Caco-2 (cell line): ENCODE data around the gene KCNC2. TPM values are rescaled to one million over a fixed set of nuclear protein-coding genes. Genes with fewer than 3 reads are reported as not detected.

ENCODE experiments used
- BruUV-seq: library from RNA; stranded (reverse); fragments of 400-500 nt; replicated peaks from 2 replicates; lab custom pipeline; 2021; lab: Mats Ljungman, UMichigan
- CTCF ChIA-PET: fragments of 300-600 bp; sonication (Branson Sonifier 250); formaldehyde crosslinking; loops from one replicate; lab custom pipeline; 2022; ENCODE audit warnings: antibody characterized with exemption; lab: Charles Lee
- POLR2A ChIA-PET: fragments of 300-600 bp; sonication (Branson Sonifier 250); formaldehyde crosslinking; loops from one replicate; lab custom pipeline; 2022; ENCODE audit warnings: antibody characterized with exemption; lab: Charles Lee
- DNase-seq, 2 experiments: peaks; one replicate each; pipeline versions ENCODE4 v3.0.0 to v3.0.0-alpha.2; 2020 to 2022
- H3K27me3 ChIP-seq: replicated peaks from 2 replicates; pipeline ENCODE4 v1.6.0; 2011; ENCODE audit warnings: low read length; ENCODE audit not compliant: control insufficient read depth, insufficient read depth
- H3K36me3 ChIP-seq: 2 replicates; pipeline ENCODE4 v1.5.1; 2011; ENCODE audit warnings: low read length; ENCODE audit not compliant: control insufficient read depth, insufficient read depth
- H3K4me1 ChIP-seq: fragments of 250-450 bp; sonication (Bioruptor Pico); 2 replicates; pipeline ENCODE4 v1.5.1; 2020; ENCODE audit warnings: mild to moderate bottlenecking
- H3K4me3 ChIP-seq: 2 replicates; pipeline ENCODE4 v1.5.1; 2011; ENCODE audit warnings: low read depth, mild to moderate bottlenecking, control low read depth, low read length
- H3K9me3 ChIP-seq: fragments of 250-450 bp; sonication (Bioruptor Pico); 2 replicates; pipeline ENCODE4 v1.5.1; 2020; ENCODE audit warnings: mild to moderate bottlenecking, moderate library complexity
- H3K27ac Mint-ChIP-seq: one replicate; pipeline ENCODE4 v1.8.0; 2022; ENCODE audit warnings: mixed read lengths; ENCODE audit not compliant: unreplicated experiment
- H3K27me3 Mint-ChIP-seq: one replicate; pipeline ENCODE4 v1.8.0; 2022; ENCODE audit warnings: mixed read lengths; ENCODE audit not compliant: insufficient read depth, unreplicated experiment
- H3K36me3 Mint-ChIP-seq: one replicate; pipeline ENCODE4 v1.8.0; 2022; ENCODE audit warnings: mild to moderate bottlenecking, mixed read lengths; ENCODE audit not compliant: insufficient read depth, unreplicated experiment
- H3K4me1 Mint-ChIP-seq: one replicate; pipeline ENCODE4 v1.8.0; 2022; ENCODE audit warnings: low read depth, mixed read lengths; ENCODE audit not compliant: unreplicated experiment
- H3K4me3 Mint-ChIP-seq: one replicate; pipeline ENCODE4 v1.8.0; 2022; ENCODE audit warnings: mild to moderate bottlenecking, moderate library complexity, mixed read lengths; ENCODE audit not compliant: unreplicated experiment
- H3K9me3 Mint-ChIP-seq: one replicate; pipeline ENCODE4 v1.8.0; 2022; ENCODE audit warnings: mixed read lengths; ENCODE audit not compliant: unreplicated experiment
- intact Hi-C: fragments of 100-400 bp; cut with micrococcal nuclease; formaldehyde crosslinking; loops from one replicate; pipeline ENCODE4 v1.10.0; 2022; ENCODE audit not compliant: unreplicated experiment
- total RNA-seq: library from RNA; stranded (reverse); gene quantifications from 2 replicates; pipeline ENCODE4 v1.2.3, GENCODE V29; 2022
- TF ChIP-seq, protein P1 (sequence below), 2 experiments: fragments of 200-600 bp in 1 of 2; IDR thresholded peaks; 1 replicate in 1 of 2; 2 replicates in 1 of 2; pipeline versions ENCODE4 v1.5.1 to v1.8.0; 2011 to 2022; ENCODE audit warnings: antibody characterized with exemption in 1 of 2, control low read depth in 1 of 2, inconsistent platforms in 1 of 2, low read depth in 1 of 2, low read length in 1 of 2, mild to moderate bottlenecking in 1 of 2, moderate library complexity in 1 of 2; ENCODE audit not compliant: insufficient read depth in 1 of 2, severe bottlenecking in 1 of 2, unreplicated experiment in 1 of 2

KCNC2 gene
- total RNA-seq, 1 experiment from 2014 or later, result not detected

DNA sequence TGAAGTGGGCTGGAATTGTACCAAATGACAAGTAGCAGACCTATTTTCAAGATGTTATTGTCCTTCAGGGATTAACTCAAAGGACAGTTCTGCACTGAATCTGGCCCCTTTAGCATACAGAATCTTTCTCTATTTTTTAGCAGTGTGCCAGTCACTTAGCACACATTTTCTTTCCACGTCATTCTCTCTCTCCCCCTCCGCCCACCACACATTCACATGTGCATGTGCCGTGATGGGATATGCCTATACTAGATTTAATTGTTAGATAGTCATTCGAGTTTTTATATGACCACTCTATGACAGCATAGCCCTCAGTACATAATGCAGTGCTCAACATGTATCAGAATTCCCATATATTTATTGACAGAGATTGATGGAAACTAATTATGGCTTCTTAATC lies 129.1 kb downstream of the KCNC2 start:
- ChIA-PET CTCF (no interaction called here), POLR2A (no interaction called here)
- Mint-ChIP-seq H3K4me1 (no peaks in the 10 kb centered on the region), H3K9me3 (no peaks in the 10 kb centered on the region), H3K4me3 (no peak overlapping the region), H3K27me3 (peaks cover 2% of the 10 kb centered on the region), H3K27ac (no peak overlapping the region), H3K36me3 (no peaks in the 10 kb centered on the region)
- no TSS peak for BruUV-seq
- H3K9me3 ChIP-seq, result no peaks in the 10 kb centered on the region
- TF ChIP-seq, protein P1, sequence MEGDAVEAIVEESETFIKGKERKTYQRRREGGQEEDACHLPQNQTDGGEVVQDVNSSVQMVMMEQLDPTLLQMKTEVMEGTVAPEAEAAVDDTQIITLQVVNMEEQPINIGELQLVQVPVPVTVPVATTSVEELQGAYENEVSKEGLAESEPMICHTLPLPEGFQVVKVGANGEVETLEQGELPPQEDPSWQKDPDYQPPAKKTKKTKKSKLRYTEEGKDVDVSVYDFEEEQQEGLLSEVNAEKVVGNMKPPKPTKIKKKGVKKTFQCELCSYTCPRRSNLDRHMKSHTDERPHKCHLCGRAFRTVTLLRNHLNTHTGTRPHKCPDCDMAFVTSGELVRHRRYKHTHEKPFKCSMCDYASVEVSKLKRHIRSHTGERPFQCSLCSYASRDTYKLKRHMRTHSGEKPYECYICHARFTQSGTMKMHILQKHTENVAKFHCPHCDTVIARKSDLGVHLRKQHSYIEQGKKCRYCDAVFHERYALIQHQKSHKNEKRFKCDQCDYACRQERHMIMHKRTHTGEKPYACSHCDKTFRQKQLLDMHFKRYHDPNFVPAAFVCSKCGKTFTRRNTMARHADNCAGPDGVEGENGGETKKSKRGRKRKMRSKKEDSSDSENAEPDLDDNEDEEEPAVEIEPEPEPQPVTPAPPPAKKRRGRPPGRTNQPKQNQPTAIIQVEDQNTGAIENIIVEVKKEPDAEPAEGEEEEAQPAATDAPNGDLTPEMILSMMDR (IDR thresholded peaks at IDR 0.05; ENCODE audit: insufficient read depth in 1 of 2, low read depth in 1 of 2, low read length in 1 of 2, severe bottlenecking in 1 of 2, unreplicated experiment in 1 of 2), result no peak
- H3K4me3 ChIP-seq, result no peak overlapping the region
- H3K4me1 ChIP-seq, result no peaks in the 10 kb centered on the region
- no peaks in the 10 kb centered on the region for H3K36me3 ChIP-seq
- no peaks in the 10 kb centered on the region for H3K27me3 ChIP-seq
- no peak for DNase-seq
- intact Hi-C loops, result no loop called here

DNA sequence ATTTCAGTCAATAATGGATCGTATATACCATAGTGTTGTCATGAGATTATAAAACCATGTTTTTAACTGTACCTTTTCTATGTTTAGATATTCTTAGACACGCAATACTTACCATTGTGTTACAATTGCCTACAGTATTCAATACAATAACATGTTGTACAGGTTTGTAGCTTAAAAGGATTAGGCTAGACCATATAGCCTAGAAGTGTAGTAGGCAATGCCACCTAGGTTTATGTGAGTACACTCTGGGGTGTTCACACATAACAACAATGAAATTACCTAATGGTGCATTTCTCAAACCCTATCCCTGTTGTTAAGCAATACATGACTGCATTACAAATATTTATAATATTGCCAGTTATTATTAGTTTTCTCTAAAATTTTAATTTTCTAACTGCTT lies 144.2 kb downstream of the KCNC2 start:
- intact Hi-C loops, result no loop called here
- BruUV-seq, result no TSS peak
- TF ChIP-seq, protein P1 (IDR thresholded peaks at IDR 0.05; ENCODE audit: insufficient read depth in 1 of 2, low read depth in 1 of 2, low read length in 1 of 2, severe bottlenecking in 1 of 2, unreplicated experiment in 1 of 2), result no peak
- Histone ChIP-seq H3K4me3 (no peak overlapping the region), H3K9me3 (no peaks in the 10 kb centered on the region), H3K36me3 (no peaks in the 10 kb centered on the region), H3K27me3 (no peaks in the 10 kb centered on the region), H3K4me1 (no peaks in the 10 kb centered on the region)
- H3K27ac Mint-ChIP-seq, result no peak overlapping the region
- no peaks in the 10 kb centered on the region for H3K27me3 Mint-ChIP-seq
- H3K4me3 Mint-ChIP-seq, result no peak overlapping the region
- no peaks in the 10 kb centered on the region for H3K9me3 Mint-ChIP-seq
- CTCF ChIA-PET, result no interaction called here
- DNase-seq, result no peak
- POLR2A ChIA-PET, result no interaction called here
- H3K36me3 Mint-ChIP-seq, result no peaks in the 10 kb centered on the region
- no peaks in the 10 kb centered on the region for H3K4me1 Mint-ChIP-seq

DNA sequence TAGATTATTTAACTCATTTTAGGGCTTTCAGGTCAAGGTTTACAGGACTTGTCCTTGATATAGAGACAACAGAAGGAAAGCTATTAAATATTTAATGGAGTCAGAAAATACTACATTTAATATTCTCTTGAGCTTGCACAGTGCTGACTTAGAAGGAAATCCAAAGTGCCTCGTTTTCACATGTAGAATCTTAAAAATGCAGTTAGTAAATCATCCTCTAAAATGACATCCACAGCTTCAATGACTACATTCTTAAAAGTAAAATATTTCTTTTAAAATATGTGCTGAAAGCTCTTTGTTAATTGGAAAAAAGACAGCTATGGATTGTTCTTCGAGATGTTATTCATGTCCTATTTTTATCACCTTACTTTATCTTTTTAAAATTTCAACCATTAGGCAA lies 146.9 kb downstream of the KCNC2 start:
- H3K4me1 ChIP-seq, result no peaks in the 10 kb centered on the region
- DNase-seq, result no peak
- POLR2A ChIA-PET, result no interaction called here

More for the DNA sequence above, 146.9 kb downstream of the KCNC2 start:
- Histone ChIP-seq H3K27me3 (no peaks in the 10 kb centered on the region), H3K9me3 (no peaks in the 10 kb centered on the region), H3K36me3 (no peaks in the 10 kb centered on the region), H3K4me3 (no peak overlapping the region)
- Mint-ChIP-seq H3K4me1 (no peaks in the 10 kb centered on the region), H3K27me3 (no peaks in the 10 kb centered on the region), H3K4me3 (no peak overlapping the region), H3K27ac (no peak overlapping the region), H3K9me3 (no peaks in the 10 kb centered on the region), H3K36me3 (no peaks in the 10 kb centered on the region)
- TF ChIP-seq, protein P1 (IDR thresholded peaks at IDR 0.05; ENCODE audit: insufficient read depth in 1 of 2, low read depth in 1 of 2, low read length in 1 of 2, severe bottlenecking in 1 of 2, unreplicated experiment in 1 of 2), result no peak
- CTCF ChIA-PET, result no interaction called here
- intact Hi-C loops, result no loop called here
- no TSS peak for BruUV-seq
